Neural cell (in vitro differentiated cells): Measurements from ENCODE around the gene GNAQ.

Experiments
- EZH2 ChIP-seq: fragments of 200-600, 300-800 bp; shearing (Covaris generic), sonication (generic); IDR thresholded peaks from 2 replicates; pipeline ENCODE4 v1.6.1; 2014; ENCODE audit warnings: antibody characterized with exemption, low read length, borderline replicate concordance, mild to moderate bottlenecking; ENCODE audit not compliant: insufficient read depth, poor library complexity, severe bottlenecking
- POLR2AphosphoS5 ChIP-seq: IDR thresholded peaks from 2 replicates; pipeline ENCODE4 v1.6.1; 2012
- RAD21 ChIP-seq: fragments of 450-650 bp; conservative IDR thresholded peaks from 2 replicates; pipeline ENCODE4 v1.6.1; 2014; ENCODE audit warnings: antibody characterized with exemption, mild to moderate bottlenecking, moderate library complexity
- TAF1 ChIP-seq: IDR thresholded peaks from 2 replicates; pipeline ENCODE4 v1.6.1; 2012; ENCODE audit warnings: low read depth
- TF ChIP-seq, protein P1 (sequence below): fragments of 450-650 bp; IDR thresholded peaks from 2 replicates; pipeline ENCODE4 v1.5.1; 2014; ENCODE audit warnings: antibody characterized with exemption, mild to moderate bottlenecking, moderate library complexity; ENCODE audit not compliant: poor library complexity, severe bottlenecking
- TF ChIP-seq, protein P2 (sequence below): IDR thresholded peaks from 2 replicates; pipeline ENCODE4 v1.6.1; 2012; ENCODE audit warnings: borderline replicate concordance

DNA sequence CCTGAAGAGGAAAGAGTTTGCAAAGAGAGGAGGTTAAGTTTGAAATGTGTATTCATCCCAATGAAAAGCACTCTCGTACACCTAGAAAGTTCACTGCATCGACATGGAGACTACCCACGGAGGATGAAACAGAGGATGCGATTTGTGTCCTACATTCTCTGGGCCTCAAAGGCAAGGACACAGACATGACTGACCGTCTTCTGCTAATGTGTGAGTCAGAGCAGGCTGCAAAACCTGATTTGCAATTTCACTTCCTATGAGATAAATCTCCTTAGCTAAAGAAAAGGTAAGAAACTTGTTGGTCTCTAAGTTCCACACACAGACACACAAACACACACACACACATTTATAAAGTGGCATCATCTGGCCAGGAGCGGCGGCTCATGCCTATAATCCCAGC is 98.6 kb downstream of the GNAQ start:
- TF ChIP-seq, protein P1, sequence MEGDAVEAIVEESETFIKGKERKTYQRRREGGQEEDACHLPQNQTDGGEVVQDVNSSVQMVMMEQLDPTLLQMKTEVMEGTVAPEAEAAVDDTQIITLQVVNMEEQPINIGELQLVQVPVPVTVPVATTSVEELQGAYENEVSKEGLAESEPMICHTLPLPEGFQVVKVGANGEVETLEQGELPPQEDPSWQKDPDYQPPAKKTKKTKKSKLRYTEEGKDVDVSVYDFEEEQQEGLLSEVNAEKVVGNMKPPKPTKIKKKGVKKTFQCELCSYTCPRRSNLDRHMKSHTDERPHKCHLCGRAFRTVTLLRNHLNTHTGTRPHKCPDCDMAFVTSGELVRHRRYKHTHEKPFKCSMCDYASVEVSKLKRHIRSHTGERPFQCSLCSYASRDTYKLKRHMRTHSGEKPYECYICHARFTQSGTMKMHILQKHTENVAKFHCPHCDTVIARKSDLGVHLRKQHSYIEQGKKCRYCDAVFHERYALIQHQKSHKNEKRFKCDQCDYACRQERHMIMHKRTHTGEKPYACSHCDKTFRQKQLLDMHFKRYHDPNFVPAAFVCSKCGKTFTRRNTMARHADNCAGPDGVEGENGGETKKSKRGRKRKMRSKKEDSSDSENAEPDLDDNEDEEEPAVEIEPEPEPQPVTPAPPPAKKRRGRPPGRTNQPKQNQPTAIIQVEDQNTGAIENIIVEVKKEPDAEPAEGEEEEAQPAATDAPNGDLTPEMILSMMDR: no peak
- TF ChIP-seq POLR2AphosphoS5 (no peak), RAD21 (no peak), TAF1 (no peak), EZH2 (no peak)
- TF ChIP-seq, protein P2, sequence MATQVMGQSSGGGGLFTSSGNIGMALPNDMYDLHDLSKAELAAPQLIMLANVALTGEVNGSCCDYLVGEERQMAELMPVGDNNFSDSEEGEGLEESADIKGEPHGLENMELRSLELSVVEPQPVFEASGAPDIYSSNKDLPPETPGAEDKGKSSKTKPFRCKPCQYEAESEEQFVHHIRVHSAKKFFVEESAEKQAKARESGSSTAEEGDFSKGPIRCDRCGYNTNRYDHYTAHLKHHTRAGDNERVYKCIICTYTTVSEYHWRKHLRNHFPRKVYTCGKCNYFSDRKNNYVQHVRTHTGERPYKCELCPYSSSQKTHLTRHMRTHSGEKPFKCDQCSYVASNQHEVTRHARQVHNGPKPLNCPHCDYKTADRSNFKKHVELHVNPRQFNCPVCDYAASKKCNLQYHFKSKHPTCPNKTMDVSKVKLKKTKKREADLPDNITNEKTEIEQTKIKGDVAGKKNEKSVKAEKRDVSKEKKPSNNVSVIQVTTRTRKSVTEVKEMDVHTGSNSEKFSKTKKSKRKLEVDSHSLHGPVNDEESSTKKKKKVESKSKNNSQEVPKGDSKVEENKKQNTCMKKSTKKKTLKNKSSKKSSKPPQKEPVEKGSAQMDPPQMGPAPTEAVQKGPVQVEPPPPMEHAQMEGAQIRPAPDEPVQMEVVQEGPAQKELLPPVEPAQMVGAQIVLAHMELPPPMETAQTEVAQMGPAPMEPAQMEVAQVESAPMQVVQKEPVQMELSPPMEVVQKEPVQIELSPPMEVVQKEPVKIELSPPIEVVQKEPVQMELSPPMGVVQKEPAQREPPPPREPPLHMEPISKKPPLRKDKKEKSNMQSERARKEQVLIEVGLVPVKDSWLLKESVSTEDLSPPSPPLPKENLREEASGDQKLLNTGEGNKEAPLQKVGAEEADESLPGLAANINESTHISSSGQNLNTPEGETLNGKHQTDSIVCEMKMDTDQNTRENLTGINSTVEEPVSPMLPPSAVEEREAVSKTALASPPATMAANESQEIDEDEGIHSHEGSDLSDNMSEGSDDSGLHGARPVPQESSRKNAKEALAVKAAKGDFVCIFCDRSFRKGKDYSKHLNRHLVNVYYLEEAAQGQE: no peak
